Posterior vena cava (tissue), 2 donors: ENCODE measurements around the gene TEX35. TPM values are rescaled to one million over a fixed set of nuclear protein-coding genes. Genes with fewer than 3 reads are reported as not detected.
A peak's percentile ranks its signal among the peaks of the same experiment; 100 is the strongest.
"Not testable (repeated sequence)": the region's sequence is repeated elsewhere in the genome, so short reads cannot be mapped to it uniquely, and the experiment has no call there.

Source experiments
- DNase-seq: peaks from one replicate; pipeline ENCODE4 v3.0.0-alpha.2; 2020; ENCODE audit warnings: low spot score
- intact Hi-C, 2 donors: fragments of 100-400 bp; cut with DNase I; formaldehyde crosslinking; loops; one replicate each; pipeline versions ENCODE4 v1.14.1 to v1.14.2; 2022 to 2023
- total RNA-seq, 2 donors: library from RNA; stranded (reverse); fragmentation: NEBNext Ultra II Directional; extraction: Animal tissue kit (Norgen Biotek cat#: 25700); gene quantifications; one replicate each; pipeline ENCODE4 v1.2.1, GENCODE V29; 2021
- donor health status: DM: yes; HTN: yes; CAD: no.
- donor health status: DM: yes; HTN: yes; CAD: no.

The TEX35 gene
- total RNA-seq, 2 donors from 2014 or later, result not detected

DNA sequence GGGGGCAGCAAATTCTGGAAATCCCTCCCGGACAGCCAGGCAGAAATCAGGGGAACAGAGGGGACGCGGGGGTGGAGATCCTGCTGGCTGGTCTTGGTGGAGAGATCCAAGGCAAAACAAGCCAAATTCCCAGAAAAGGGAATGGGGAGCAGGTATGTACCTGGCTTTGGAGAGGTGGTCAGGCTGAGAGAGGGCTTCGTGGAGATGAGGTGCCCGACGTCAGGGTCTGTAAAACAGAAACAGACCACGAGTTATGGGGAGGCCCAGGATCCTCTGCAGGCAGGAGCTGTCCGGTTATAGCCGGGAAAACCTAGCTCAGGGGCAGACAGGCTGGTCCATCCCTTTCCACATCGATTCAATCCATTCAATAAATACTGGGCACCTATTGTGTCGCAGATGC, 20.6 kb upstream of the TEX35 start:
- intact Hi-C loops, result no loop called here
- DNase-seq, result no peak

DNA sequence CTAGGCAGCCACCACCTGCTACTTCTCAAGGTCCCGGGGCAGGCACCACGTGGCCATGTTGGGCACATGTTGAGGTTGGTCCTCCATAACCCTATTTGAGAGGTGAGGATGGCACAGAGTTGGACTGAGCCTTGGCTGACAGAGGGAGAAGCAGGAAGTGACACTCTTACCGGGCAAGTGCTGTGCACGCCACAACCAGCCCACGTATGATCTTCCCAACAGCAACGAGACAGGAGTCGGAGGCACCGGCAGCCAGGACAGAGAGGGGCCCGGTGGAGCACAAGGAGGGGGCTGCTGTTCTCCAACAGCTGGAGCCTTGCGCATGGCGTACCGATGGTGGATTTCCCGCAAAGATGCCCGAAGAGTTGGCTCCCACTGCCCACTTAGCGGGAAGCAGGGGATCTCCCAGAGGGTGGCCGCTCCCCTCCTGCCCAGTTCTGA, 19.6 kb upstream of the TEX35 start:
- no peak for DNase-seq
- intact Hi-C loops, result no loop called here

DNA sequence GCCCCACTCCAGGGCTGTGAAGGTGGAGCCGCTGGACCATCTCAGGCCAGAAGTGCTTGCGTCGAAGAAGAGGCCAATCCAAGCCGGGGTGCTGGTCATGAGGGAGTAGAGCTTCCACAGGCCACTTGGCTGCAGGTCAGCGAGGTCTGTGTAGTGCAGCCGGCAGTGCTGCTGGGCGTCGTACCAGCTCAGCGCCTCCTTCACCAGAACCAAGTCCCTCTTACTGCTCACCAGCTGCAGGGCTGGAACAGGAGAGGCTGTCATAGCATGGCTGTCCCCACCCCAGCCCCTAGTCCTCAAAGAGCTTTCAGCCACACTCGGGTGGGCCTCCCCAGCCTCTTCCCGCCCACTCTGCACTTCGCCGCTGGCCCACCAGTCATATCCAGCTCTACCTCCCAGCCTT, 18.3 kb upstream of the TEX35 start:
- intact Hi-C loops, result no loop called here
- no peak for DNase-seq

DNA sequence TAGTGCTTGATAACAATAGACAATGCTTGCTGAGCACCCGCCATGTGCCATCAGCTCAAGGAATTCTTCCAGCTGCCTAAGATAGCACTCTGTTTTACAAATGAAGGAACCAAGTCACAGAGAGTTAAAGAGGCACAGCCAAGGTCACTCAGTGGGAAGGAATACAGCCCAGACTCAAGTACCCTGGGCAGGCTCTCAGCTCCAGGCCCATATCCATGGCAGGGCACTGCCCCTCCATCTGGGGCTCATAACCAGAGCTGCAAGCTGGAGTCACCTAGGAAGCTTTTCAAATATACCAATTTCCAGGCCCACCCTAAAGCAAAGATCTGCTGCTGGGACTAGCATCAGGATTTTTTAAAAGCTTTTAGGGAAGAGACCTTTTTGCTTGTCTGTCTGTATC, 17.8 kb upstream of the TEX35 start:
- no peak for DNase-seq
- intact Hi-C loops, result no loop called here

DNA sequence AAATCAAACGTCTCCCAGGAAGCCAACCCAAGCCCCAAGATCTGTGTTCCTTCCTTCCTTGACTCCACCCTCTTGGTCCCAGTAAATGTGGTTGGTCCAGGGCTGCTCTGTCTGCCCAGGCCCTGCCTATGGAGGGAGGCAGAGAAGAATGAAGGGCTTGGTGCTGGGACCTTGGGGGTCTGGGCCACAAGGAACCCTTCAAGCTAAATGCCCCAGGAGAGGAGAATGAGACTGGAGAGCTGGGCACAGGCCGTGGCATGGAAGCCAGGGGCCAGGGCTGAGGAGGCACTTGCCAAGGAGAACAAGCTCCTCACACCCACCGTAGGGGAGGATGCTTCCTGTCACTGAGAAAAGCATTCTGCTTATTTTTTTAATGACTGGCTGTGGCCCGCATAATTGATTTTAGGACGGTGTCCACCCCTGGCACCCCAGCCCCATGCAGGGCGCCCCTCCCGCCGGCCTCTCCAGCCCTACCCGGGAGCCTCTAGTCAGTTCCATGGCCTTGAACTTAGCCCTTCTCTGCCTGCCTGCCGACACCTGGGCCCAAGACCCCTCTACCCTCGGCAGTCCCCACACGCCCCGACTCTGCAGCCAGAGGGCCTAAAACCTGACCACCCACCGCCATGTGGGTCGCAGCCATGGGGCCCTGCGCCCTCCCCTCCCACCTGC, 17.0 kb upstream of the TEX35 start:
- intact Hi-C loops, result no loop called here
- DNase-seq, result no peak

DNA sequence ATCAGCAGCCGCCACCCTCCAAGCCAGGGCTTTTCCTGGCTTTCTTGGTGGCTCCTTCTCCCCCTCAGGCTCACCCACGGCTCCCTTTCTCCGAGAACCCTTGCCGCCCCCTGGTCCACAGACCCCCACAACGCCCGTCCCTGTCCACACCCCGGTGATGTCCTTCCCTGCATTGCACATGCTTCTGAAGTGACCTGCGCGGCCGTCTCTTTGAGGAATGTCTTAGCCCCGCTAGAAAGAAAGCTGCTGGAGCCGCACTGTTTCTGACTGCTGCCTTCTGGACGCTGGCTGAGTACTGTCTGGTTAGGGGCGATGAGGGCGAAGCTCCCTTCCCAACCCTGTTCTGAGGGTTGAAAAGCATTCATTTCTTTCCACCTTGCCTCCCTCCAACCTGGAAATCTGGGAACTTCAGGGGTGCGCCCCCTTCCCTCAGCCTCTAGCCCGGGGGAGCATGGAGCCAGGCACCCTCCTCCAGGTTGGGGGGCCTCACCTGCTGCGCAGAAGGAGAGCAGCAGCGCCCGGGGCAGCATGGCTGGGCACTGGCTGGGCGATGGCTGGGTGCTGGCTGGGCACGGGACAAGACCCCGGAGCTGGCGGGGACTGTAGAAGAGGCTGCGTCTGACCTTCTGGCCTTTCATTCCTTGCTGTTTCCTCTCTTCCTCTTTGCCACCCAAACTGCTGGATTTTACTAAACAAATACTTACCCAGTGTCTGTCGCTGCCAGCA, 16.3 kb upstream of the TEX35 start, which contains the start of gene CLEC20A:
Gene CLEC20A, minus strand, starts transcription at position 555 of the 726 bp plus-strand sequence. Its CDS starts 25 bp downstream, at position 530.
- intact Hi-C loops, result no loop called here
- DNase-seq, result no peak

DNA sequence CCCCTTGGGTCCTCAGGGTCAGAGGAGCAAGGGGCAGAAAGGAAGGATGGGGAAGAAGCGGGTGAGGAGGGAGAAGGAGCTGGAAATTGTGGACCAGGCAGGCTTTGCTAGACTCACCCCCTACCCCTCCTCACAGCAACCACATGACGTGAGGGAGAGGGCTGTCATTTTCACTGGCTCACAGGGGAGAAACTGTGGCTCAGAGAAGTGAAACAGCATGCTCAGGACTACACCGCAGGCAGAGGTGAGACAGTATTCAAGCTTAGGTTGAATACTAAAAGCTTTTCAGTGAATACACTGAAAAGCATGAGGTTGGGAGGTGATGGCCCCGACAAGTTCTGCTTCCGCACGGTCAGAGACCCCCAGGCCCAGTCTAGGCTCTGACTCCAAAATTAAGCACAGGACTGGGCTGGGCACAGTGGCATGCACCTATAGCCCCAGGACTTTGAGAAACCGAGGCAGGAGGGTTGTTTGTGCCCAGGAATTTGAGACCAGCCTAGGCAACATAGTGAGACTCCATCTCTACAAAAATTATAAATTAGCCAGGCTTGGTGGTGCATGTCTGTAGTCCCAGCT, 14.9 kb upstream of the TEX35 start:
- DNase-seq, result no peak
- intact Hi-C loops, result no loop called here

DNA sequence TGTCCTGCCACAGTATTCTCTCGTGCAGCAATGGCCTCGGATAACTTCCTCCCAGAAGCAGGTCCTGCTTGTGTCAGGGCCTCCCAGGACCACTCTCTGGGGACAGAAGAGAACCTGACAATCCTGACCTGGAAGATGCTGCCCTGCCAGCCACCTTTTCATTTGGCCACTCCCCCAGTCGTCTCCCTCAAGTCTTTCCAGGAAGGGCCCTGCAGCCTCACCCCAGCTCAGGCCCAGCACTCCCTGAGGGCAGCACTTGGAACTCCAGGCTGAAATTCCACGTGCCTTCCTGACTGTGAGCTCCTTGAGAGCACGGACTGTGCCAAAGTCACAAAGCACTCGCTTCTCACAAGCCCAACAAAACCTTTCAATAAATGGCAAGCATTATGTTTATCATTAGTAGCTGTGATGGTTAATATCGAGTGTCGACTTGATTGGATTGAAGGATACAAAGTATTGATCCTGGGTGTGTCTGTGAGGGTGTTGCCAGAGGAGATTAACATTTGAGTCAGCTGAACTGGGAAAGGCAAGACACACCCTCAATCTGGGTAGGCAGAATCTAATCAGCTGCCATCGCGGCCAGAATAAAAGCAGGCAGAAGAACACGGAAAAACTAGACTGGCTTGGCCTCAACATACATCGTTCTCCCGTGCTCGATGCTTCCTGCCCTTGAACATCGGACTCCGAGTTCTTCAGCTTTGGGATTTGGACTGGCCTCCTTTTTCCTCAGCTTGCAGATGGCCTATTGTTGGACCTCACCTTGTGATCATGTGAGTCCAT, 13.8 kb upstream of the TEX35 start:
- intact Hi-C loops, result no loop called here

DNA sequence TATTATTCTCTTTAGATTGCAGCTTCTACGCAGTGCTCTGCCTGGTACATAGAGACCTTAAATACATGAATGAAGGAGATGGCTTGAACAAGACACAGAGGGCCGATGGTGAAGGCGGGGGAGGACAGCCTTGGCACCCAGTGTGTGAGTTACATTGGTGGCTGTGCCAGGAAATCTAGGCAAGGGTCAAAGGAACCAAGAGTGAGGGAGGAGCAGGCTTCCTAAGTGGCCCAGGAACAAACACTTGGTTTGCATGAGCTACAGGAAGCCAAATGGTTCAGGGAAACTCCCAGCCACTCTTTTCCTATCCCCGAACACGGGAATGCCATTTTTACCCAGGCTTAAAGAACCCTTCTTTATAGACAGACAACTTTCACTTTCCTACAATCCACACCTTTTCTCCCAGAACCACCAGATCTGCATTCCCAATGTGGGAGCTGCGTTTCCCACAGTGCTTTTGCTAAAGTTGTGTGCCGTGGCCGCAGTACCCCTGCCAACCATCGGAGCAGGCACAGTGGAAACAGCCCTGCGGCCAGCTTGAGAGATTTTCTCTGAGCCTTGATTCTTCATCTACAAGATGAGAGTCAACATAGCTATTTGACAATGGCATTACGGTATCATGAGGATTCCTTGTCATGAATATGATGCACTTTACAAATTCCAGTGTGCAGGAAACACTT, 12.7 kb upstream of the TEX35 start:
- DNase-seq, result no peak
- intact Hi-C loops, result loop anchor here in 1 of 2 donors (5.0 kb wide), 1 partner anchor 193 kb away; no protein-coding TSS in a partner anchor

More for the DNA sequence above, 13.8 kb upstream of the TEX35 start:
- no peak for DNase-seq

DNA sequence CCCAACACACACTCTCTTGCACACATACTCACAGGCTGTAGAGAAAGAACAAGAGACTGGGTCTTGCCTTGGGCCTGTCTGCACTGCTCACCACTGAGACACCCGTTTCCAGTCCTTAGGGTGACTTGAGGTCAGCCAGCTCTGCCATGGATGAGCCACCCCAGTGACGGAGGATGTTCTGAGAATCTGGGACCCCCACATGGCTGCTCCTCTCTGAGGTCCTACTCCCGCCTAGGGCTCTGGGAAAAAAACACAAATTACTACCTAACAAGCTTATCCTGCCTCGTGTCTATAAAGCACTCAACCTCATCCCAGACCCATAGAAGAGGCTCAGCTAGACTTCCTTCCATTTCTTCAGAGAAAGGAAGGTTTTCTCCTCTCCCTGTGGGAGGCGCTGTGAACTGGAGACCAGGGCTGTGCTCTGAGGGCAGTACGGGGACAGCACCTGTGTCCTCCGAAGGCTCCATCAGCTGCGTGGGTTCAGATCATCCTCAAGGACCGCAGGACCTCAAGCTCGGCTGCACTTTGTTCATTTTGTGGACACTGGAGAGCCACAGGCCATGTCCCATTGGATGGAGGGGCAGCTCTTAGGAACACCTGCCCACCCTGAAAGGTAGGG, 11.9 kb upstream of the TEX35 start:
- DNase-seq, result no peak
- intact Hi-C loops, result loop anchor here in 1 of 2 donors (5.0 kb wide), 1 partner anchor 194 kb away; no protein-coding TSS in a partner anchor

DNA sequence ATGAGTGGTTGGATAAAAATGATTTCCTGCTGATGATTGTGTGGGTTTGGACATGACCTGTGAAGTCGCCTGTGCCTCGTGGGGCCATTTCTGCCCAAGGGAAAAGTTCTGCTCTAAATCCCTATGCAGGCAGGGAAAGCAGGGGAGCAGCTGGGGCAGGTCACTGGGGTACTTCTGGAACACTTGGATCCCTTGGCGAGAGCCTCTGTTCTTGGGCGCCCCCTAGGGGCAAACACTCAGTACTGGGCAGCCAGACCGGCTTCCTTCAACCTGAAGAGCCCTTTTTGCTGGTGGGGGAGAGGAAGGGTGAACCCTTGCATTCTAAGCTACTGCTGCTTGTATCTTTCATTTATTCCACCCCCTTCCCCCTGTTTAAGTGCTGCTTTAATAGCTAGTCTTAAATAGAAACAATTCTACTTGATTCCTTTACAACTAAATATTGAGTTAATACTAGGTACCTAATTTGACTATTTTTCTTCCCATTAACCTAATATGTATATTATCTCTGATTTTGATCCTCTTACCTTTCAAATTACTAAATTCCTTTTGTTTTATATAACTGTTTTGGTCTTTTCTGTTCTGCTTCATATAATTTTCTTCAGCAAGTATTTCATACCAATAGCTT, 11.1 kb upstream of the TEX35 start:
- intact Hi-C loops, result loop anchor here (2.0 to 5.0 kb wide), 2 partner anchors 55 to 195 kb away; no protein-coding TSS in a partner anchor
- peak; percentile 90 for DNase-seq

DNA sequence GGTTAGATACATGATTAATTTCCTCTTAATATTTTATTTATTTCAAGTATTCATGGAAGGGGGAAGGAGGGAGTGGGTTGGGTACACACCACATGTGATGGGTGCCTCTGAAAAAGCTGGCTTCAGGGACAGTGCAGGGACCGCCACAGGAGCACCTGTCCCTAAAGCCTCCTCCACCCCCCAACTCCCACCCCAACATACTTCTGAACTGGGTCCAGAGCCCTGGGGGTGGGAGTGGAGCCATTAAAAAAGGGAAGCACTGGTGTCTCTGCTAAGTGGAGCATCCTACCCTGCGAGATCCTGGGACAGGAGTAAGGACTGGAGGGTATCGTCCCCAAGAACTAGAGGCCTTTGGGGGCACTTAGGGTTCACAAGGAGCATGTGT, 10.6 kb upstream of the TEX35 start:
- no peak for DNase-seq
- intact Hi-C loops, result loop anchor here (2.0 to 5.0 kb wide), 2 partner anchors 54 to 195 kb away; no protein-coding TSS in a partner anchor

DNA sequence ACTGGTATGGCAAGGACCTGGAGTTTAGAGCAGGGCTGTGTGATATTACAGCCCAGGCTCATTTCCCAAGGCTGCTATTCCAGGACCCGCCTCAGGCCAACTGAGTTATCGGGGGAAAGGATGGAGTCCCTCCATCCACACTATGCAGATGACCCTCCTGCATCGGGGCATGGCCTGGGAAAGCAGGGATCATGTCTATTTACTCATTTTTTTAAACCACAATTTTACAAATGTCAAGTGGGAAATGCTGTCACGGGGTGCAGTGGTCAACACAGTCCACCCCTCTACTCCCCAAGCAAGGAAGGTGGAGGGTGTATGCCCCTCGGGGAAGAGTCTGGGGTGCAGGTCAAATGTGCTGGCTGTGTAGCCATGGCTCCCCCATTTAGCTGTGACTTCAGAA, 10.1 kb upstream of the TEX35 start:
- DNase-seq, result no peak
- intact Hi-C loops, result loop anchor here (2.0 to 5.0 kb wide), 2 partner anchors 54 to 196 kb away; no protein-coding TSS in a partner anchor

DNA sequence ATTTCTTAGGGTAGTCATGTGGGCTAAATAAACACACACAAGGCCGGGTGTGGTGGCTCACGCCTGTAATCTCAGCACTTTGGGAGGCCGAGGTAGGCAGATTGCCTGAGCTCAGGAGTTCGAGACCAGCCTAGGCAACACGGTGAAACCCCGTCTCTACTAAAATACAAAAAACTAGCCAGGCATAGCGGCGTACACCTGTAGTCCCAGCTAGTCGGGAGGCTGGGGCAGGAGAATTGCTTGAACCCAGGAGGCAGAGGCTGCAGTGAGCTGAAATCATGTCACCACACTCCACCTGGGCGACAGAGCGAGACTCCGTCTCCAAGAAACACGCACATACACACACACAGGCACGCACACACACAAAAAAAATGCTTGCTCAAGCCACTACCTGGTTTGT, 9.6 kb upstream of the TEX35 start:
- intact Hi-C loops, result loop anchor here (2.0 to 5.0 kb wide), 2 partner anchors 53 to 196 kb away; no protein-coding TSS in a partner anchor
- DNase-seq, result not testable (repeated sequence)

DNA sequence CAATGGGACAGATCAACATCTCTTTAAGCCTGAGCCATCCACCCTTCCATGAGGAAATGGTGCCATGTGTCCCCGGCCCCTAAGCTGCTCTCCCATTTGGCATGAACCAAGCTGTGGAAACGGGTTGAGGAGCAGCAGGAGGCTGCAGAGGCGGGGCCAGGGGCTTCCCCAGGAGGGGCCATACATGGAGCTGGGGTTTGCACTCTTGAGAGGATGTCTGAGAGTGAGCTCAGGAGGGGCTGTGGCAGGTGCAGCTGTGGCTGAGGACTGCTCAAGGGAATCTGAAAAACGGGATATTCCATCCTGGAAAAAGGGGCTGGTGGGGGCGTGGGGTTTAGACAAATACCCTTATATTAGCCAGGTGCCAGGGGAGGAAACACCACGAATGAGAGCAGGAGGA, 9.1 kb upstream of the TEX35 start:
- intact Hi-C loops, result loop anchor here (2.0 to 5.0 kb wide), 2 partner anchors 53 to 197 kb away; no protein-coding TSS in a partner anchor
- DNase-seq, result no peak

DNA sequence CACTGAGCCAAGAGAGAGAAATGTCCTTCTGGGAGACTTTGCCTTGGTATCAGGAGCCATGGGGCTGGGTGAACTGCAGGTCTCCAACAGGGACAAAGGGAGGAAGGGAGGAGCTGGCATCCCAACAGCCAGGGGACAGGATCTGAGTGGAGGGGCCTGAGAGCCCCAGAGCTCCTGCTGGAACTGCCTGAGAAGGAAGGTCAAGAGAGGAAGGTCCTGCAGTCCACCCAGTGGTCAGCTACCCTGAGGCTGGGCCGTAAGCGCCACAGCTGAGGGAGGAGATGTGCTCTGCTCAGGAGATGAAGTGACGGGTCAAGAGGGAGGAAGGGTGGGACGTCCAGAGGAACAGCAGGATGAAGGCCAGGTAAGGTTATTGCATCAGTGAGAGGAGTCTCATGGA, 8.6 kb upstream of the TEX35 start:
- intact Hi-C loops, result loop anchor here in 1 of 2 donors (5.0 kb wide), 1 partner anchor 197 kb away; no protein-coding TSS in a partner anchor
- DNase-seq, result no peak

DNA sequence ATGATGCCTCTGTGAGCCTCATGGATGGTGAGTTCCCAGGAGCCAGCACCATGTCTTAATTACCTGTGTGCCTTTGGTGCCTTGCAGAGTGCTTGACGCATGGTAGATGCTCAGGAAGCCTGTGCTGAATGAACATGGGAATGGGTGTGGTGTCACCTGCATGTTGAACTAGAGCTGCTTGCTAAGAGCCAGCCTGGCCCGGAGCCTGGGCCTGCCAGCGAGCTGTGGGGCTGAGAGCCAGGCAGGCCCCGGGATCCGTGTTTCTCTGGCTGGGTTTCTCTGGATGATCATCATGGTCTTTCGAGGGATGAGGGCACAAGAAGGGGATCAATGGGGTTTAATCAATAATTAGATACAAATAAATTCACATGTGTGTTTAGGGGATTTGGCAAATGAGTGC, 6.7 kb upstream of the TEX35 start:
- intact Hi-C loops, result no loop called here
- DNase-seq, result no peak

DNA sequence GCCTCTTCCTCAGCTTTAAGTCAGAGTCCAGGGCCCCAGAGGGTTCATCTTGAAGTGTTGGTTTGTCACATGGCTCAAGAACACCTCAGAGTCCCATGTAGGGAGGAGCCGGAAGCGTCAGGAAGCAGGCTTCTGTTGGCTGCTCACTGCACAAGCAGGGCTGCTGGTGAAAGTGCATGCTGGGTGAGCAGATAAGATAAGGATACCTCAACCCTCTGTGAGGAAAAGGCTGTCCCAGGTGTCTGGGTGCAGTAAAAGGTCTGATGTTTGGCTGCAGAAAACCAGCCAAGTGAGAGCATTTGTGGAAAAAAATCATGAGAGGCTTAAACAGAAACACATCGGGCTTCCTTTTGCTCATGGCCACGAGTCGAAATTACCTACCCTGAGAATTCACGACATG, 6.2 kb upstream of the TEX35 start:
- DNase-seq, result no peak
- intact Hi-C loops, result no loop called here
